Endothelial cell of umbilical vein (primary cell): ENCODE data around the gene LILRA5.

ENCODE experiments used
- POLR2A ChIP-seq: IDR thresholded peaks from 2 replicates; pipeline ENCODE4 v1.6.1; 2012; ENCODE audit warnings: low read depth, mild to moderate bottlenecking, control low read depth, low read length
- POLR2AphosphoS5 ChIP-seq: IDR thresholded peaks from 2 replicates; pipeline ENCODE4 v1.6.1; 2012; ENCODE audit warnings: low read depth, mild to moderate bottlenecking, control low read depth, low read length, moderate library complexity; ENCODE audit not compliant: insufficient read depth
- TF ChIP-seq, protein P1 (sequence below), 2 donors: IDR thresholded peaks; 1 replicate in 1 of 2; 2 replicates in 1 of 2; pipeline ENCODE4 v1.5.1; 2011; ENCODE audit warnings: low read length in 2 of 2, mild to moderate bottlenecking in 2 of 2, moderate library complexity in 2 of 2, control low read depth in 1 of 2, inconsistent platforms in 1 of 2, low read depth in 1 of 2; ENCODE audit not compliant: insufficient read depth in 1 of 2; ENCODE audit errors: extremely low read depth in 1 of 2

DNA sequence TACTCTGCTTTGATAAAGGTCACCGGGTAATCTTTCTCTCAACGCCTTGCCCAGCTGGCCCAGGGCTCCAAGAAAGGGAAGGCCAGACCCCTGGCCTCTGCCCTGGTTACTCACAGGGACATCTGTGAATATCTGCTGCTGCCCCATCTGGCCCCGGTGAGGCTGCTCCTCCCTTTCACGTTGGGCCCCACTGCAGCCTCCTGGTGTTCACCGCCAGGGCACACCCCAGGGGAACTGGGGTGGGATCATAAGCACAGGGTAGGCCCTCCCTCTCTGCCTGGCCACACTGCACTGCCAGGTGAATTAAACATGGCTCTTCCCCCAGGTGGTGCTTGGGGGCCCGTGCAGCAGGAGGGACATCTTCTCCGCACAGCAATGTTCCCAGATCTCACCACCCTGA, 39.1 kb upstream of the LILRA5 start:
- TF ChIP-seq POLR2AphosphoS5 (no peak), POLR2A (no peak)
- TF ChIP-seq, protein P1, sequence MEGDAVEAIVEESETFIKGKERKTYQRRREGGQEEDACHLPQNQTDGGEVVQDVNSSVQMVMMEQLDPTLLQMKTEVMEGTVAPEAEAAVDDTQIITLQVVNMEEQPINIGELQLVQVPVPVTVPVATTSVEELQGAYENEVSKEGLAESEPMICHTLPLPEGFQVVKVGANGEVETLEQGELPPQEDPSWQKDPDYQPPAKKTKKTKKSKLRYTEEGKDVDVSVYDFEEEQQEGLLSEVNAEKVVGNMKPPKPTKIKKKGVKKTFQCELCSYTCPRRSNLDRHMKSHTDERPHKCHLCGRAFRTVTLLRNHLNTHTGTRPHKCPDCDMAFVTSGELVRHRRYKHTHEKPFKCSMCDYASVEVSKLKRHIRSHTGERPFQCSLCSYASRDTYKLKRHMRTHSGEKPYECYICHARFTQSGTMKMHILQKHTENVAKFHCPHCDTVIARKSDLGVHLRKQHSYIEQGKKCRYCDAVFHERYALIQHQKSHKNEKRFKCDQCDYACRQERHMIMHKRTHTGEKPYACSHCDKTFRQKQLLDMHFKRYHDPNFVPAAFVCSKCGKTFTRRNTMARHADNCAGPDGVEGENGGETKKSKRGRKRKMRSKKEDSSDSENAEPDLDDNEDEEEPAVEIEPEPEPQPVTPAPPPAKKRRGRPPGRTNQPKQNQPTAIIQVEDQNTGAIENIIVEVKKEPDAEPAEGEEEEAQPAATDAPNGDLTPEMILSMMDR (IDR thresholded peaks at IDR 0.05; ENCODE audit: extremely low read depth in 1 of 2, insufficient read depth in 1 of 2, low read depth in 1 of 2, low read length in 2 of 2): no peak
